HG03175 (cell line): ENCODE results near the gene NCOR1.

Experiments
- ATAC-seq: cut with Tn5 transposase; IDR thresholded peaks from one replicate; pipeline ENCODE4 v1.9.1; 2021; ENCODE audit warnings: mild to moderate bottlenecking, moderate library complexity; ENCODE audit not compliant: unreplicated experiment

Gene NCOR1

DNA sequence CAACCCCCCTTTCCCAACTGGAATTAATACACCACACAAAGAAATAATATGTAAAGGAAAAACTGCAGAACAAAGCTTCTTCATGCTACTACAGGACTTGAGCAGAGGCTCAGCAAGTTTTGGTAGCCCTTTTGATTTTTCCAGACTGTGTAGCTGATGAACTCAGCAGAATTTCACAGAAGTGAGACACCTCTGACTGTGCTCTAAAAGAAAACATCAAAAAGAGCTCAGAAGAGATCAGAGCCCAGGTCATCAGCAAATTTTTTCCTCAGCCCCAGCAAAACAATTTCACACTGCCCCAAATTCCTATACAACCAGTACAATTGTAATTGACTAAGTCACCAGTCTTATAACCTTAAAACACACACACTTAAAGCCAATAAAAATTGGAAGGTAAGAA lies 177.7 kb downstream of the NCOR1 start:
- ATAC-seq, result no peak

DNA sequence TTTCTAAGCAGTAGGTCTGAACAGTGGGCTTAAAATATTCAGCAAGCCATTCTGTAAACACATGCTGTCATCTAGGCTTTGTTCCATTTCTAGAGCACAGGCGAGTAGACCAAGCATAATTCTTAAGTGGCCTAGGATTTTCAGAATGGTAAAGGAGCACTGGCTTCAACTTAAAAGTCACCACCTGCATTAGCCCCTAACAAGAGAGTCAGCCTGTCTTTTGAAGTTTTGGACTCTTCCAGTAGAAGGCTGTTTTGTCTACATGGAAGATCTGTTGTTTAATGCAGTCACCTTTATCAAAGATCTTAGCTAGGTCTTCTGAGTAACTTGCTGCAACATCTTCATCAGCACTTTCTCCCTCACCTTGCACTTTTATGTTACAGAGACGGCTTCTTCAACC lies 179.1 kb downstream of the NCOR1 start:
- ATAC-seq, result no peak

DNA sequence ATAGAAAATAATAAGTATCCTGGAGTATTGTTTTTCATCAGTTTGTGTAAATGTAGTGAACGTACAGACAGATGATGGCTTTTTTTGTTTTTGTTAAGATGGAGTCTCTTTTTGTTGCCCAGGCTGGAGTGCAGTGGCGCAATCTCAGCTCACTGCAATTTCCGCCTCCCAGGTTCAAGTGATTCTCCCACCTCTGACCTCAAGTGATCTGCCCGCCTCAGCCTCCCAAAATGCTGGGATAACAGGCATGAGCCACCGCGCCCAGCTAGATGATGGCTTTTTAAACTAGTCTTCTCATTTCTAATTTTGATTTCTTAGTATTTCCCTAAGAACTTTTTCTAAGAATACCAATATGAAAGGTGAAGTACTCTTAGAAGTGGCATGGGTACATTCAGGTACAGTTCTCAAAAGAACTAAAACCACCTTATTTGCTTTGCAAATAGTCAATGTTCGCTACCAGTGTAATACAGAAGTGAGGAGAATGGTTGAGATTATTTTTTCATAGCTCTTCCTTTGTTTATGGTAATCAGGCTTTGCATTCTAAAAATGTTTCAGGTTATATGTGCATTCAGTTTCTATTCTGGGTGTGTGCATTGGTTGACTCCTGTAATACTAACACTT lies 181.5 kb downstream of the NCOR1 start:
- ATAC-seq, result no peak

GRCh38 chr17:16027708-16028584 lies 187.4 kb downstream of the NCOR1 start:
- peak; percentile 64 for ATAC-seq

DNA sequence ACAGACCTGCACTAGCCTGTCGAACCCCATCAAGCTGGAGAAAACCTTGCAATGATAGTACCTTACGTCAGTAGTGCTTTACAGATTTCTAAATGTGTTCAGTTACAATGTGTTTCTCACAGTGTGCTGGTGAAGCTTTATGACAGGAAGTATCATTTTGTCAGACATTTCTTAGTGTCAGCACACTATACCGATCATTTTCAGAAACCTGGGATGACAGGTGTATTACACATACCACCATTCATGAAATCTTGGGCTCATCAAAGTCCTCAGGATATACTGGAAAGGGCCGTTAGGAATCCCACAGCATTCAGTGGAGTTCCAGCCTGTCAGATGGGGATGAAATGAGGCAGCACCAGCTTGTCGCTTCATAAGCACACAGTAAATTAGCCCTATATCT lies 188.4 kb downstream of the NCOR1 start:
- ATAC-seq, result no peak

DNA sequence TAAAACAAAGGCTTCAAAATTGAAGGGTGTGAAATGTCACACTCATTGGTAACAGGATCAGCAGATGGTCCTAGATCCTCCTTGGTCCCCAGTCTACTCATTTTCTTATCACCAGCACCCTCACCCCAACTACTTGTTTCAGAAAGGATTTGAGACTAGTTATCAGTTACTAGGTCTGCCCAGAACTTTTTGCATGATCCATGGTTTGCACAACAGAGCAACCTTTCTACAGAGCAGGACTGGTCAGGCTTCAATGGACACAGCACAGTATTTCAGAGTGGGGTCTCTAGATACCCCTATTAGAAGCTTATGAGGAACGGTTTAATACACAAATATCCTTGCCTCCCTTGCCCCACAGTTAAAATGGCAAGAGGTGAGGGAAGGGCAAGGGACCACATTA lies 190.1 kb downstream of the NCOR1 start:
- no peak for ATAC-seq

GRCh38 chr17:16023881-16024280 lies 191.5 kb downstream of the NCOR1 start:
- ATAC-seq, result no peak

- ATAC-seq, result no peak
Measured at GRCh38 chr17:16019347-16019746, 196.0 kb downstream of the NCOR1 start.

DNA sequence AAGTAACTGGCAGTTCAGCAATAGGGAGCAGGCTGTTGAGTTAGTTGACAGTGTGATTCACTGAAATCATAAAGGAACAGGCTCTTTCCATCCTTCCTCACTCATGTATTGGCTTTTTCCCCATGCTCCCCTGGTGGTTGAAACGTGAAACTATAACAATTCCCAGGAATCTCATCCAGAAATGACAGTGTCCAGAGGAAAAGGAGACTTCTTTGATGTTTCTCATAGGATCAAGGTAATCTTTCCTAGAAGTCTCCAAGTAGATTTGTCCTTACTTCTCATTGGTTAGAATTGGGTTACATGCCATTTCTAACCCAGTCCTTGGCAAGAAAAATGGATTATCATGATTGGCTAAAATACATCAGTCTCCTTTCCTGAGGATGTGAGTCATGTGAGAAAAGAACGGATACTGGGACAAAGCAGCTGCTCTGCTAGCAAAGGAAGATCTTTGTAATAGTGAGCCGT lies 201.4 kb downstream of the NCOR1 start:
- ATAC-seq, result no peak

DNA sequence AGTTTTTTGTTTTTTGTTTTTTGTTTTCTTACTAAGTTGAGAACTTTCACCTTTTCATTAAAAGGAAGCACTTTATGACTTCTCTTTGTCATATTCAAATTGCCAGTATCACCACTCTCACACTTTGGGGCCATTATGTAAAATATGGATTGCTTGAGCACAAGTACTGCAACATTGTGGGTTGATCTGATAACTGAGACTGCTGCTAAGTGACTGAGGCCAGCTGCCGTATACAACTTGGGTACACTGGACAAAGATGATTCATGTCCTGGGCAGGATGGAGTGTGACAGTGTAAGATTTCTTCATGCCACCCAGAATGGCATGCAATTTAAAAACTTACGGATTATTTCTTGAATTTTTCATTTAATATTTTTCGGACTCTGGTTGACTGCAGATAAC lies 207.9 kb downstream of the NCOR1 start:
- ATAC-seq, result no peak

GRCh38 chr17:16005636-16006035 lies 209.7 kb downstream of the NCOR1 start:
- no peak for ATAC-seq

DNA sequence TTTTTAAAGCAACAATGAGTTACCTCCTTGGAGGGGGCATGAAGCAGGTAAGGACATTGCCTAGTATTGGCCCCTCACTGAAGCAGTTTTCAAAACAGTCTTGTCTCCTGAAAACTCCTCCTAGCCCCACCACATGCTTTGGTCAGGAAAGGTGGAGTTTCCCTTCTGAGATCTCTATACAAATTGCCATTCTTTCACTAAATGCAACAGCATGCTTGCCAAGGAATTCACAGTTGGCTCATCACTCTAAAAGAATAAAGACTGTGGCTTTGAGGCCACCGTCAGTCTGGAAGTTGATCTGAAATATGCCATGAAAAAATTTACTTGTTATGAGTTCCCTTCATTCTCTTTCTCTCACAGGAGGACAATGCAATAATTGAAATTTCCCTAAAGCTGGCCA lies 211.5 kb downstream of the NCOR1 start:
- ATAC-seq, result no peak

DNA sequence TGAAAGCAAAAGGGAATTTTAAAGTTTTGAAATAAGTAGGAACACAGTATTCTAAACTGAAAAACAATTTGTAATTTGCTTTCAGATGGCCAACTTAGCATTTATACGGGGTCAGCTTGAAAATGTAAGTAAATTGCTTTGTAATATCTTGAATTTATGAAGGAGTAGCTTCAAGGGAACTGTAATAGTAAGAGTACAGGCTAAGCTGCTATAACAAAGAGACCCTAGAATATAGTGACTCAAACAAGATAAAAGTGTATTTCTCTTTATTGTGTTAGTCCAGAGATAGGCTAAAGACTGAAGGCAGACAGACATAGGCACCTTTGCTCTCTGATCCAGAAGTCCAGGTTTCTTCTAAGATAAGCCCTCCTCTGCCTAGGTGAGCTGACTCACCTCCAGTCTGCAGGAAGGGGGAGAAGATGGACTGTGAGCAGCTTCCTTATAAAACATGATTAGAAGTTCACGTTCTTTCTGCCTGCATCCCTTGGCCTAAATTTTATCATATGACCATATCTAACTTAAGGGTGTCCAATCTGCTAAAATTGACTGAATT lies 212.6 kb downstream of the NCOR1 start:
- ATAC-seq, result no peak

GRCh38 chr17:16001226-16001897 lies 214.0 kb downstream of the NCOR1 start:
- no peak for ATAC-seq

- peak; percentile 32 for ATAC-seq
Measured at GRCh38 chr17:15999974-16000827, 215.1 kb downstream of the NCOR1 start.

GRCh38 chr17:15999141-15999973 lies 216.0 kb downstream of the NCOR1 start, which contains the start of the genes TTC19 and ZSWIM7:
TTC19 (plus strand) TSS chr17:15999824; CDS start chr17:15999849, 25 bp downstream.
ZSWIM7 (minus strand) TSS chr17:15999704; CDS start chr17:15999594, 110 bp downstream.
- ATAC-seq, result peak; percentile 91

GRCh38 chr17:15998031-15998562 lies 217.2 kb downstream of the NCOR1 start:
- no peak for ATAC-seq

DNA sequence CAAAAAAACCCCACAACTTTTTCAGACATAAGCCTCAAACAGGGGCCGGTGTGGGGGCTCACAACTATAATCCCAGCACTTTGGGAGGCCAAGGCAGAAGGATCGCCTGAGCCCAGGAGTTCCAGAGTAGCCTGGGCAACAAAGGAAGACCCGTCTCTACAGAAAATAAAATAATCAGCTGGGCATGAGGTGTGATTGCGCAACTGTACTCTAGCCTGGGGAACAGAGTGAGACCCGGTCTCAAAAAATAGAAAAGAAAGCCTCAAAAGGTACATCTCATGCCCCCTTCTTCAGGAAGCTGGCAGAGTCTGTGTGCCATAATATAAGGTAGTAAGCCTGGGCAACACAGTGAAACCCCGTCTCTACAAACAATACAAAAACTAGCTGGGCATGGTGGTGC lies 219.0 kb downstream of the NCOR1 start:
- no peak for ATAC-seq
